PC-3 (cell line): Measurements from ENCODE around the gene ADAMTSL1.

ENCODE experiments used
- EZH2 ChIP-seq: fragments of 300-600 bp; sonication (generic); IDR thresholded peaks from one replicate; pipeline ENCODE4 v1.6.1; 2017; ENCODE audit warnings: antibody characterized with exemption, mild to moderate bottlenecking, low read length; ENCODE audit not compliant: unreplicated experiment
- EZH2phosphoT487 ChIP-seq: fragments of 300-600 bp; sonication (generic); IDR thresholded peaks from 2 replicates; pipeline ENCODE4 v1.6.1; 2018; ENCODE audit warnings: mild to moderate bottlenecking, antibody characterized with exemption, low read length, borderline replicate concordance
- TF ChIP-seq, protein P1 (sequence below): fragments of 300-600 bp; sonication (generic); conservative IDR thresholded peaks from 2 replicates; pipeline ENCODE4 v1.5.1; 2017; ENCODE audit warnings: antibody characterized with exemption, low read depth, mild to moderate bottlenecking, low read length

GRCh38 chr9:18922161-18922885, 448.4 kb downstream of the ADAMTSL1 start:
- TF ChIP-seq, protein P1, sequence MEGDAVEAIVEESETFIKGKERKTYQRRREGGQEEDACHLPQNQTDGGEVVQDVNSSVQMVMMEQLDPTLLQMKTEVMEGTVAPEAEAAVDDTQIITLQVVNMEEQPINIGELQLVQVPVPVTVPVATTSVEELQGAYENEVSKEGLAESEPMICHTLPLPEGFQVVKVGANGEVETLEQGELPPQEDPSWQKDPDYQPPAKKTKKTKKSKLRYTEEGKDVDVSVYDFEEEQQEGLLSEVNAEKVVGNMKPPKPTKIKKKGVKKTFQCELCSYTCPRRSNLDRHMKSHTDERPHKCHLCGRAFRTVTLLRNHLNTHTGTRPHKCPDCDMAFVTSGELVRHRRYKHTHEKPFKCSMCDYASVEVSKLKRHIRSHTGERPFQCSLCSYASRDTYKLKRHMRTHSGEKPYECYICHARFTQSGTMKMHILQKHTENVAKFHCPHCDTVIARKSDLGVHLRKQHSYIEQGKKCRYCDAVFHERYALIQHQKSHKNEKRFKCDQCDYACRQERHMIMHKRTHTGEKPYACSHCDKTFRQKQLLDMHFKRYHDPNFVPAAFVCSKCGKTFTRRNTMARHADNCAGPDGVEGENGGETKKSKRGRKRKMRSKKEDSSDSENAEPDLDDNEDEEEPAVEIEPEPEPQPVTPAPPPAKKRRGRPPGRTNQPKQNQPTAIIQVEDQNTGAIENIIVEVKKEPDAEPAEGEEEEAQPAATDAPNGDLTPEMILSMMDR: no peak
- TF ChIP-seq EZH2: no peak
- TF ChIP-seq EZH2phosphoT487: no peak
